GOT3 (cell line): ENCODE measurements around the gene MTHFR.

Source experiments
- DNase-seq: peaks from one replicate; lab custom pipeline; 2025; ENCODE audit warnings: mixed read lengths; lab: John Stamatoyannopoulos, UW

The MTHFR gene

GRCh38 chr1:11757047-11757446, 48.7 kb downstream of the MTHFR start:
- no peak for DNase-seq

- no peak for DNase-seq
Observed at GRCh38 chr1:11753555-11754208, 52.1 kb downstream of the MTHFR start.

GRCh38 chr1:11752359-11753088, 53.2 kb downstream of the MTHFR start:
- DNase-seq: no peak

- DNase-seq: no peak
Observed at GRCh38 chr1:11751087-11751486, 54.7 kb downstream of the MTHFR start.

- DNase-seq: no peak
Observed at GRCh38 chr1:11749996-11750395, 55.8 kb downstream of the MTHFR start.

- DNase-seq: no peak
Observed at GRCh38 chr1:11749203-11749689, 56.5 kb downstream of the MTHFR start.

GRCh38 chr1:11748294-11749202, 57.2 kb downstream of the MTHFR start:
- no peak for DNase-seq

GRCh38 chr1:11746795-11747487, 58.8 kb downstream of the MTHFR start:
- no peak for DNase-seq

GRCh38 chr1:11746092-11746491, 59.7 kb downstream of the MTHFR start:
- DNase-seq: no peak

GRCh38 chr1:11744287-11744686, 61.5 kb downstream of the MTHFR start:
- DNase-seq: no peak

GRCh38 chr1:11741919-11742558, 63.7 kb downstream of the MTHFR start:
- no peak for DNase-seq

- no peak for DNase-seq
Observed at GRCh38 chr1:11741482-11741881, 64.3 kb downstream of the MTHFR start.

- DNase-seq: no peak
Observed at GRCh38 chr1:11740258-11741192, 65.2 kb downstream of the MTHFR start.

GRCh38 chr1:11738783-11739182, 67.0 kb downstream of the MTHFR start:
- DNase-seq: no peak

GRCh38 chr1:11738096-11738495, 67.7 kb downstream of the MTHFR start:
- no peak for DNase-seq

GRCh38 chr1:11736746-11737639, 68.8 kb downstream of the MTHFR start:
- DNase-seq: no peak

GRCh38 chr1:11735854-11736745, 69.7 kb downstream of the MTHFR start, which contains the start of gene AGTRAP:
AGTRAP (plus strand) TSS chr1:11736136; CDS start chr1:11736209, 73 bp downstream.
- peak; percentile 60 for DNase-seq
